HG03045 (cell line): ENCODE data around the gene NFXL1.
A peak's percentile ranks its signal among the peaks of the same experiment; 100 is the strongest.

Source experiments
- ATAC-seq: cut with Tn5 transposase; IDR thresholded peaks from one replicate; pipeline ENCODE4 v1.9.1; 2021; ENCODE audit warnings: mild to moderate bottlenecking, moderate library complexity; ENCODE audit not compliant: unreplicated experiment

The NFXL1 gene

DNA sequence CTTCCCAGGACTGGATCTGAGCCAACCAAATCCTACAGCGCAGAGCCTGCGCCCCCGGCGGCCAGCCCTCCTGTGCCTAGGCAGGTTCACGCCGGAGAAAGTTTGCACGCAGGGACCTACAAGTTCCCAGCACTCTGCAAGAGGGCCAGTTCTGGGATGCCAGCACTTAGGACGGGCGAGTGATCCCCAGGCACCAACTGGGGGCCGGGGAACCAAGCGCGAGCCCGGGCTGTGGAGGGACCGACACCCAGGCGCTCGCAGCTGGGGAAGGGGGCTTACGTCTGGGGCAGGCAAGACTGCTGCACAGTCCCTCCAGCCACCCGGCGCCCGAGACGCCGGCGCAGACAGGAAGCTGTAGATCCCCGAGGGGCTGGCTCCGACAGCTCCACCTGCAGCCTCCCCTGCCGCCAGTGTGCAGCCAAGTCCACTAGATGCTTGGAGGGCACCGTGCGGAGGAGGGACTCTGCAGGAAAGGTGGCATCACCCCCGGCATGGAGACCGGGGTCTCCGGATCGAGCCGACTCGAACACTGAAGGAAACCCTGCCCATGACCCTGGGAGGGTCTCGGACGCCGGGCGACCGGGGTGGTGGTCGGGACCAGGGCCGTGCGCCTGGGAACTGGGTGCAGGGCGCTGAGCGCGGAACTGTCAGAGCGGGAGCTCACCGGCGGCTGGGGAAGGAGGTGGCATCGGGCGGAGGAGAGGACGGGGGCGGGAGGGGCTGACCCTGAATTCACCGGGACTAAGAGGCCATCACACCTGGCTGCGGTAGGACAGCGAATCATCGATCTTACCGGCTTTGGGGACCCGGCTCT lies 77.1 kb downstream of the NFXL1 start:
- ATAC-seq: peak; percentile 65

- peak; percentile 74 for ATAC-seq
Observed at GRCh38 chr4:47836641-47837093, 77.7 kb downstream of the NFXL1 start.

- no peak for ATAC-seq
Observed at GRCh38 chr4:47835494-47835893, 78.9 kb downstream of the NFXL1 start.

DNA sequence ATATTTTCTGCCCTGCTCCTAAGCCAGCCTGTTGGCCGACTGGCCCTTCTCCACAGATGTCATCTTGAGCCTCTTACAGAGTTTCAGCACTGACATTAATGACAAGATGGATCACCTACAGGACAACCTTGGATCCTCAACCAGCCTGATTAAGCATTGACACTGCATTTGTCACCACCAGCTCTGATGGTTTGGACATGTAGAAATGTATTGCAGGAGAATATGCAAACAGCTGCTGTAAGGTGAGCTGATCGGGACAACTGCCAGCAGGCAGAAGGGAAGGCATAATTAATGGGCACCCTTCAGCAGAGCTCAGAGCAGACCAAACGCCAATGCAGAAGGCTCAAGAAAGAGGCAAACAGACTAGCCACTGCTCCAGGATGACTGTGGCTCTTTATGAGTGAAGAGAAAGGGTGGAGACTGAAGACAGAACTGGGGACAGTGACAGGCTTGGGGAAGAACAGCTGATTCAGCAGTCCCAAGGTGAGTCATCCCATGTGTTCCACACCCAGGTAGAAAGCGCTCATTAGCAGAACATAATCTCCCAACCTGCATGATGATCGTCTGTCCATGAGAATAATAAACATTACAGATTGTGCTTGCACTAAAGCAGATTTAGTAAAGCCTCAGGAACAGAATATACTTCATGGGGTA lies 83.2 kb downstream of the NFXL1 start:
- ATAC-seq: no peak

DNA sequence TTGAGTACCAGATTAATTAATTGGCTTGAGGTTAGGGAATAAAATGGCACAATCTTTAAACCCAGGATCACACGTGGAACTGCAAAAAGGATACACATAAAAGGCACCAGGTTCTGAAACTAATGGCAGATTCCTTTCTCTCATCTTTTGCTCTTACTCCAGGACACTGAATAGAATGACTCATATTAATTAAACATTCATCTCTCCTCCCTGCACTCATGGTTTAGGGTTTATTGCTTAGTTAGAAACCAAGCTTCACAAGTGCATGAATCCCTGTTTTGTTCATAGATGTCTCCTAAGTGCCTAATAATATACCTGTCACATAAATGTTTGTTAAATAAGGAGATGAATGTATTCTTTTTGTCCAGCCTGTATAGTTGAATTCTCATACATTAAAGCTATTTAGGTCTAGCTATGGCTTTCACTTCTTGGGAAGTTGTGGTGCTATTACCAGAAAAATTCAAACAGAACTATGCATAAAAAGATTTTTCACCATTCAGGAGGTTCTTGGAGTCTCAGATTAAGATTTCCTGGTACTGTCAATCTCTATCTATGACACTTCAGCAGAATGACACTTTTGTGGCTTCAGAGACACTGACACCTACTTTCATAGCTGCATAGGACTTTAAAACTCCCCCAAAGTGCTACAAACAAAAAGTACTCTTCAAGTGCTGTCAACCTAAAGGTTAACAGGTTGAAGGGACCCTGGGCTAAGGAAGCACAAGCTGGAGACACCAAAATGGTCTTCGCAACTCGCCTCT lies 83.9 kb downstream of the NFXL1 start:
- no peak for ATAC-seq

DNA sequence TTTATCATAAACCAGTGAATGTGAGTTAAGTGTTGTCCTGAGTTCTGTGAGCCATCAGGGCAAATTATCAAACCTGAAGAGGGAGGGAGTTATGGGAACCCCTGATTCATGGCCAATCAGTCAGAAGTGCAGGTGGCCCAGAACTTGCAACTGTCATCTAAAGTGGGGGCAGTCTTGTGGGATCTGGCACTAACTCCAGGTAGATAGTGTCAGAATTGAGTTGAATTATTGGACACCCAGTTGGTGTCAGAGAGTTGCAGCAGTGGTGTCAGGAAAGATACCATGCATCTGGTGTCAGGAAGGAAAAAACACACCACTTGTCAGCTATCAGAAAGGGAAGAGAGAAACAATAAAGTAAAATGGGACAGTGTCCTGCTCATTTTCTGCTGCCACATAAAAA lies 84.9 kb downstream of the NFXL1 start:
- ATAC-seq: no peak

DNA sequence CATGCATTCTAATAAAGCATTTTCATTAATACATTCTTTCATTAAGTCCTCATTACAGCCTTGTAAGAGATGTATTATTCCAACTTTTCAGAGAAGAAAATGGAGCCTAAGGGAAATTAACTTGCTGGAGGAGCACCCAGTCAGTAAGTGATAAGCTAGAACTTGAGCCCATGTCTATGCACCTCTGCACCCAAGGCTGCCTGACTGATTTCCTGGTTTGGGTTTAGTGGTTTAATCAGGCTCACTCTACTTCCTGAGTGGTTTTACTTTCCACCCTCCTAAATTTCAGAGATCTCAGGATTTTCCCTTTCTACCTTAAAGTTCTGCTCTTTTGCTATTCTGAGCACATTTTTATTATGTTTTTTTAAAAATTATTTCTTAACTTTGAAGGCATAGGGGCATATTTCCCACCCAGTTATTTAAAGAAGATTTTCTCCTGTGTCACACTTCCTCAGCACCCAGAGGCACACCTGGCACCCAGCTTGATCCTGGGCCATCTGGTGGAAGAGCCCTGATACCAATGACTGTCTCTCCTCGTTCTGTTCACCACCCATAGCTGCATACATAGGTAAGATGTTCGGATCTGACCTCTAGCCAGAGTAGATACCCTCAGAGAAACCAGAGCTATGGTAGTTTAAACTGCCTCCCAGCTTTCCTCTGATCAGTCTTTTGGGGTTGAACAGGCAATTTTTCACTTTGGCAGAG lies 86.9 kb downstream of the NFXL1 start:
- ATAC-seq: no peak

DNA sequence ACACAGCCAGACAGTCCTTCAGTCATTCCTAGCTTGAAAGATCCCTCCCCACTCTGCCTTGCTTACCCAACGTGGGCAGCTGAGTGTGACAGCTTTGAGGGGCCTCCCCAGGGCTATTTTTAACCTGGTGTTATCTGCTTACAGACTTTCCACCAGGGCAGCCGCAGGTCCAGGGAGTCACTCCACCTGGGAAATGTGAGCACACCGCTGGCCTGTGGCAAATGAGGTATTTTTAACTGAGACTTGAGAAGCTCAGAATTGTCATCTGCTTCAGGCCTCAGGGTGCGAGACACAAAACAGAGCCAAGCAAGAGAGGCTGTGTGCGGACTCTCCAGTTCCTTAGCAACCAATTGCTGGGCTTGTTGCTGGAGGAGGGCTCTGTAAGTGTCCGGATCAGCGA lies 89.5 kb downstream of the NFXL1 start:
- ATAC-seq: no peak

DNA sequence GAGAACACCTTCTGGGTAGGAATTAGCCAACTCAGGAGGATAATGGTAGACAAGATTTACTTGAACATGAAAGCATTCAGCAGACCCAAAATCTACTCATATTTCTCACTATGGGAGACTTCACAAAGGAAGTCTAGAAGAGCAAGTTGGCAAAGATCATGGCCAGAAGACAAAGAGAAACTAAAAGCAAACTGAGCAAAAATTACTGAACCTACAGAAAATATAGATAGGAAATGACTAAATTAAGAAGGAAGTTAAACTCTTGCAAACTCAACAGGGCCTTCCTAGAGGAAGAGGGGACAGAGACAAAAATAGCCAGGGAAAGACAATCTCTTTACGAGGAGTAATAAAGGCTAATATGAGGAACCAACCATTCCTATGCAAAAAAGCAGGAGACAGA lies 95.2 kb downstream of the NFXL1 start:
- ATAC-seq: no peak

DNA sequence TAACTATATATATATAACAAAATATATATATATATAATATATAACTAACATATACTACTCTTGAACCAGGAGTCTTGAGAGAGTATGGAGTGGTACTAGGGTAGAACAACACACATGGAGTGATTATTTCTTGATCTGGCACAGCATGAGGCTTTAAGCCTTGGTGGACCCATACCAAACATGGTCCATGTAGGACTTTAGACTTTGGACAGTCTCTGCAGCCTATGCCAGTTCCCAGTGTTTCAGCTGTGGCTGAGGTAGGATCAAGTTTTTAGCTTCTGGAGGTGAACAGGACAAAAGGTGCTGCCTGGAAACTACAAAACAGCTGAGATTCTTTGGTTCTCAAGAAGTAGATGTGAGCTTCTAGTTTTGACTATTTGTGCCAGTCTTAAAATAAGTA lies 97.1 kb downstream of the NFXL1 start:
- no peak for ATAC-seq

- no peak for ATAC-seq
Observed at GRCh38 chr4:47816748-47817147, 97.6 kb downstream of the NFXL1 start.

GRCh38 chr4:47814618-47815295 lies 99.6 kb downstream of the NFXL1 start:
- no peak for ATAC-seq

DNA sequence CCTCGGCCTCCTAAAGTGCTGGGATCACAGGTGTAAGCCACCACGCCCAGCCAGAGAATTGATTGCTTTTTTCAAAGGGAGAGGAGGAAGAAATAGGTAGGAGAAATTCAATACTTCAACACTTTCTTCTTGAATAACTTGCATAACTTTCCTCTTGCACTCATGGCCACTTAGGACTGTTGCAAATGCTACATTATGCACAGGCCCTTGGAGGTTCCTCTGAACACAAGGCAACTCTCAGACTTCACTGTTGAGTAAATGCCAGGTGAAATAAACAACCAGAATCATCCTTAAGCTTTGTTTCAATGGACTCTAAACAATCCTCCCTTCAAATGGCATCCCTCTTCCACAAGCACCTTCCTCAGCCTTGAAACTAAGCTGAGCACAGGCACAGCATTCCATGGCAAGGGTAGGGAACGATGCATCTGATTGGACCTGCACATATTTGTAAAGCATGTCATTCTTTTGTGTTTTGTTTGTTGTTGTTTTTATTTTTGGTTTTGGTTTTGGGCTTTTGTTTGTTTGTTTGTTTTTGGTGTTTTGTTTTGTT lies 104.7 kb downstream of the NFXL1 start:
- ATAC-seq: no peak

DNA sequence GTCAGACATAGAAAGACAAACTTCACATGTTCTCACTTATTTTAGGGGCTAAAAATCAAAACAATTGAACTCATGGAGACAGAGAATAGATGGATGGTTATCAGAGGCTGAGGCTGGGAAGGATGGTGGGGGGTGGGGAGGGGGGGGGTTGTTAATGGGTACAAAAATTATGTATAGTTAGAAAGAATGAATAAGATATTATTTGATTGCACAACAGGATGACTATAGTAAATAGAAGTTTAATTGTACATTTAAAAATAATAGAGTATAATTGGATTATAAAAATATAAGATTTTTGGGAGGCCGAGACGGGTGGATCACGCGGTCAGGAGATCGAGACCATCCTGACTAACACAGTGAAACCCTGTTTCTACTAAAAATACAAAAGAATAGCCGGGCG lies 109.8 kb downstream of the NFXL1 start:
- no peak for ATAC-seq

GRCh38 chr4:47801481-47802002 lies 112.8 kb downstream of the NFXL1 start:
- no peak for ATAC-seq

GRCh38 chr4:47798165-47798564 lies 116.2 kb downstream of the NFXL1 start:
- ATAC-seq: no peak
